ENCODE measurements around the gene ARHGEF25. TPM values are rescaled to one million over a fixed set of nuclear protein-coding genes. Genes with fewer than 3 reads are reported as not detected.
A peak's percentile ranks its signal among the peaks of the same experiment; 100 is the strongest.

ARHGEF25 gene
- total RNA-seq, 3 donors from 2014 or later (not counting 1 experiment from before 2014, with no cell fraction given) = 3.1 to 6.5 (median 5.1) TPM

DNA sequence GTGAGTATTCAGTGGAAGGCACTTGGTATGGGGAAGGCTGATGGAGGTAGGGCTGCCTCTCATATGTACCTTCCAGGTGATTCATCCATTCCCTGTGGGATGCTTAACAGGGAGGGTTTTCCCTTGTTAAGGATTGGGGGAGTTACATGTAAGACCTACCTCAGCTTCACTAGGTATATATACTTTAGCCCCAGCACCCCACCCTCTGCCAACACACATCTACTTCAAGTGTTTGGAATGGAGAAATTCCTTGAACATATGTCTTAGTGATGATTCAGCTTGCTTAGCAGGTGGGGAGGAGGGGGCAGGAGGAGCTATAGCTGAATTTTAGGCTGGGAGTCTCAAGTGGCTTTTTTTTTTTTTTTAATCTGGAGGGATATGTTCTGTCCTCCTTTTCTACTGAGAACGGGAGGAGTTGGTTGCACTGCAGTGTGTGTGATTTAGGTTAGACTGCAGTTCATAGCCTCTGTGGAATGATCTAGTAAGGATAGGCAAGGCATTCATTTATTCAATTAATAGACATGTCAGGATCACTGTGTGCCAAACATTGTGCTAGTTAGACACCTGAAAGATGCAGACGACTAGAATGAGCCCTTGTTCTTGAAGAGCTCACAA, 18.6 kb upstream of the ARHGEF25 start:
- Histone ChIP-seq H3K27ac (ENCODE audit: low read length) (no peak overlapping the region), H3K4me3 (ENCODE audit: low read length) (no peak overlapping the region), H3K27me3 (ENCODE audit: control insufficient read depth, insufficient read depth, low read length) (peaks cover 3% of the 10 kb centered on the region), H3K9me3 (ENCODE audit: control insufficient read depth, insufficient read depth, low read length) (no peaks in the 10 kb centered on the region), H3K36me3 (ENCODE audit: control insufficient read depth, insufficient read depth, low read length) (peaks cover 20% of the 10 kb centered on the region), H3K4me1 (ENCODE audit: control insufficient read depth, insufficient read depth, low read length) (peaks cover 23% of the 10 kb centered on the region)
- TF ChIP-seq, protein P1, sequence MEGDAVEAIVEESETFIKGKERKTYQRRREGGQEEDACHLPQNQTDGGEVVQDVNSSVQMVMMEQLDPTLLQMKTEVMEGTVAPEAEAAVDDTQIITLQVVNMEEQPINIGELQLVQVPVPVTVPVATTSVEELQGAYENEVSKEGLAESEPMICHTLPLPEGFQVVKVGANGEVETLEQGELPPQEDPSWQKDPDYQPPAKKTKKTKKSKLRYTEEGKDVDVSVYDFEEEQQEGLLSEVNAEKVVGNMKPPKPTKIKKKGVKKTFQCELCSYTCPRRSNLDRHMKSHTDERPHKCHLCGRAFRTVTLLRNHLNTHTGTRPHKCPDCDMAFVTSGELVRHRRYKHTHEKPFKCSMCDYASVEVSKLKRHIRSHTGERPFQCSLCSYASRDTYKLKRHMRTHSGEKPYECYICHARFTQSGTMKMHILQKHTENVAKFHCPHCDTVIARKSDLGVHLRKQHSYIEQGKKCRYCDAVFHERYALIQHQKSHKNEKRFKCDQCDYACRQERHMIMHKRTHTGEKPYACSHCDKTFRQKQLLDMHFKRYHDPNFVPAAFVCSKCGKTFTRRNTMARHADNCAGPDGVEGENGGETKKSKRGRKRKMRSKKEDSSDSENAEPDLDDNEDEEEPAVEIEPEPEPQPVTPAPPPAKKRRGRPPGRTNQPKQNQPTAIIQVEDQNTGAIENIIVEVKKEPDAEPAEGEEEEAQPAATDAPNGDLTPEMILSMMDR (IDR thresholded peaks at IDR 0.05) = no peak
- peak overlapping the region; percentile 92 for H3K4me3 Mint-ChIP-seq
- peaks cover 13% of the 10 kb centered on the region for H3K36me3 Mint-ChIP-seq
- DNase-seq (no peak), ATAC-seq (no peak)
- peak overlapping the region; percentile 81 to 92 for H3K27ac Mint-ChIP-seq
- H3K9me3 Mint-ChIP-seq = no peaks in the 10 kb centered on the region
- intact Hi-C loops (cut with micrococcal nuclease) = loop anchor here (5.0 kb wide), 1 partner anchor 150 kb away; no protein-coding TSS in a partner anchor
- H3K4me1 Mint-ChIP-seq = peaks cover 36 to 41% of the 10 kb centered on the region in 2 donors
- no peaks in the 10 kb centered on the region for H3K27me3 Mint-ChIP-seq (ENCODE audit: low read depth in 2 of 2)
- 75% methylated on average over 2 of the region's 2 CpGs for WGBS (ENCODE audit: insufficient coverage)

GRCh38 chr12:57593187-57593586, 18.0 kb upstream of the ARHGEF25 start:
- H3K4me3 Mint-ChIP-seq = no peak overlapping the region
- H3K36me3 Mint-ChIP-seq = peaks cover 17% of the 10 kb centered on the region

GRCh38 chr12:57600395-57600794, 10.8 kb upstream of the ARHGEF25 start:
- ATAC-seq (no peak), DNase-seq (no peak)
- TF ChIP-seq, protein P1 (IDR thresholded peaks at IDR 0.05) = no peak
- intact Hi-C loops (cut with micrococcal nuclease) = no loop called here
- Mint-ChIP-seq H3K4me1 (peaks cover 26 to 45% of the 10 kb centered on the region in 2 donors), H3K27me3 (ENCODE audit: low read depth in 2 of 2) (no peaks in the 10 kb centered on the region), H3K9me3 (no peaks in the 10 kb centered on the region), H3K4me3 (no peak overlapping the region), H3K36me3 (peaks cover 31% of the 10 kb centered on the region), H3K27ac (peak overlapping the region in 1 of 2 donors; percentile 41)
- 83% methylated on average over 1 of the region's 2 CpGs for whole genome bisulfite sequencing (ENCODE audit: insufficient coverage)
- Histone ChIP-seq H3K4me1 (ENCODE audit: control insufficient read depth, insufficient read depth, low read length) (peaks cover 25% of the 10 kb centered on the region), H3K27ac (ENCODE audit: low read length) (no peak overlapping the region), H3K4me3 (ENCODE audit: low read length) (no peak overlapping the region), H3K9me3 (ENCODE audit: control insufficient read depth, insufficient read depth, low read length) (no peaks in the 10 kb centered on the region), H3K36me3 (ENCODE audit: control insufficient read depth, insufficient read depth, low read length) (peaks cover 53% of the 10 kb centered on the region), H3K27me3 (ENCODE audit: control insufficient read depth, insufficient read depth, low read length) (no peaks in the 10 kb centered on the region)

More at GRCh38 chr12:57593187-57593586, 18.0 kb upstream of the ARHGEF25 start:
- TF ChIP-seq, protein P1 (IDR thresholded peaks at IDR 0.05) = no peak
- intact Hi-C loops (cut with micrococcal nuclease) = loop anchor here (5.0 kb wide), 1 partner anchor 149 kb away; no protein-coding TSS in a partner anchor
- peaks cover 23% of the 10 kb centered on the region for H3K4me1 ChIP-seq (ENCODE audit: control insufficient read depth, insufficient read depth, low read length)
- H3K27me3 ChIP-seq (ENCODE audit: control insufficient read depth, insufficient read depth, low read length) = peaks cover 1% of the 10 kb centered on the region
- 86% methylated on average over 3 of the region's 4 CpGs for WGBS (ENCODE audit: insufficient coverage)
- no peak overlapping the region for H3K27ac ChIP-seq (ENCODE audit: low read length)
- no peaks in the 10 kb centered on the region for H3K27me3 Mint-ChIP-seq (ENCODE audit: low read depth in 2 of 2)
- H3K4me1 Mint-ChIP-seq = peaks cover 36 to 43% of the 10 kb centered on the region in 2 donors
- no peaks in the 10 kb centered on the region for H3K9me3 ChIP-seq (ENCODE audit: control insufficient read depth, insufficient read depth, low read length)
- H3K4me3 ChIP-seq (ENCODE audit: low read length) = no peak overlapping the region
- DNase-seq (no peak), ATAC-seq (no peak)
- H3K27ac Mint-ChIP-seq = peak overlapping the region; percentile 81 to 92
- no peaks in the 10 kb centered on the region for H3K9me3 Mint-ChIP-seq
- H3K36me3 ChIP-seq (ENCODE audit: control insufficient read depth, insufficient read depth, low read length) = peaks cover 22% of the 10 kb centered on the region

GRCh38 chr12:57602544-57602943, 8.7 kb upstream of the ARHGEF25 start:
- no peaks in the 10 kb centered on the region for H3K27me3 ChIP-seq (ENCODE audit: control insufficient read depth, insufficient read depth, low read length)
- TF ChIP-seq, protein P1 (IDR thresholded peaks at IDR 0.05) = no peak
- H3K36me3 Mint-ChIP-seq = peaks cover 19% of the 10 kb centered on the region
- H3K4me1 ChIP-seq (ENCODE audit: control insufficient read depth, insufficient read depth, low read length) = peaks cover 29% of the 10 kb centered on the region
- H3K9me3 Mint-ChIP-seq = no peaks in the 10 kb centered on the region
- ATAC-seq (no peak), DNase-seq (no peak)
- H3K27ac ChIP-seq (ENCODE audit: low read length) = no peak overlapping the region
- no peaks in the 10 kb centered on the region for H3K27me3 Mint-ChIP-seq (ENCODE audit: low read depth in 2 of 2)
- peaks cover 34 to 52% of the 10 kb centered on the region in 2 donors for H3K4me1 Mint-ChIP-seq
- H3K4me3 ChIP-seq (ENCODE audit: low read length) = no peak overlapping the region
- no peaks in the 10 kb centered on the region for H3K9me3 ChIP-seq (ENCODE audit: control insufficient read depth, insufficient read depth, low read length)
- H3K4me3 Mint-ChIP-seq = peak overlapping the region; percentile 13
- H3K27ac Mint-ChIP-seq = peak overlapping the region; percentile 92 to 93
- H3K36me3 ChIP-seq (ENCODE audit: control insufficient read depth, insufficient read depth, low read length) = peaks cover 37% of the 10 kb centered on the region
- intact Hi-C loops (cut with micrococcal nuclease) = no loop called here

Measured in natural killer cell (primary cell).